Measurements from ENCODE around the gene ZFP62. TPM values are rescaled to one million over a fixed set of nuclear protein-coding genes. Genes with fewer than 3 reads are reported as not detected.
A peak's percentile ranks its signal among the peaks of the same experiment; 100 is the strongest.

The ZFP62 gene
- total RNA-seq, 2 experiments from 2014 or later: 22.6 to 24.9 TPM

GRCh38 chr5:180809403-180810209 is 51.5 kb downstream of the ZFP62 start:
- ChIA-PET CTCF (interaction anchor here (0.9 to 4.3 kb wide), 4 partner anchors 9 to 59 kb away, joined by 3 to 34 read pairs (median 7); no protein-coding TSS in a partner anchor), POLR2A (interaction anchor here (0.5 to 19.8 kb wide), 22 partner anchors 7 to 452 kb away, joined by 3 to 612 read pairs (median 5); partner anchors contain the start of genes CNOT6, MGAT1, TRIM52 and ZFP62)
- TF ChIP-seq, protein P1, sequence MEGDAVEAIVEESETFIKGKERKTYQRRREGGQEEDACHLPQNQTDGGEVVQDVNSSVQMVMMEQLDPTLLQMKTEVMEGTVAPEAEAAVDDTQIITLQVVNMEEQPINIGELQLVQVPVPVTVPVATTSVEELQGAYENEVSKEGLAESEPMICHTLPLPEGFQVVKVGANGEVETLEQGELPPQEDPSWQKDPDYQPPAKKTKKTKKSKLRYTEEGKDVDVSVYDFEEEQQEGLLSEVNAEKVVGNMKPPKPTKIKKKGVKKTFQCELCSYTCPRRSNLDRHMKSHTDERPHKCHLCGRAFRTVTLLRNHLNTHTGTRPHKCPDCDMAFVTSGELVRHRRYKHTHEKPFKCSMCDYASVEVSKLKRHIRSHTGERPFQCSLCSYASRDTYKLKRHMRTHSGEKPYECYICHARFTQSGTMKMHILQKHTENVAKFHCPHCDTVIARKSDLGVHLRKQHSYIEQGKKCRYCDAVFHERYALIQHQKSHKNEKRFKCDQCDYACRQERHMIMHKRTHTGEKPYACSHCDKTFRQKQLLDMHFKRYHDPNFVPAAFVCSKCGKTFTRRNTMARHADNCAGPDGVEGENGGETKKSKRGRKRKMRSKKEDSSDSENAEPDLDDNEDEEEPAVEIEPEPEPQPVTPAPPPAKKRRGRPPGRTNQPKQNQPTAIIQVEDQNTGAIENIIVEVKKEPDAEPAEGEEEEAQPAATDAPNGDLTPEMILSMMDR (IDR thresholded peaks at IDR 0.05): no peak

DNA sequence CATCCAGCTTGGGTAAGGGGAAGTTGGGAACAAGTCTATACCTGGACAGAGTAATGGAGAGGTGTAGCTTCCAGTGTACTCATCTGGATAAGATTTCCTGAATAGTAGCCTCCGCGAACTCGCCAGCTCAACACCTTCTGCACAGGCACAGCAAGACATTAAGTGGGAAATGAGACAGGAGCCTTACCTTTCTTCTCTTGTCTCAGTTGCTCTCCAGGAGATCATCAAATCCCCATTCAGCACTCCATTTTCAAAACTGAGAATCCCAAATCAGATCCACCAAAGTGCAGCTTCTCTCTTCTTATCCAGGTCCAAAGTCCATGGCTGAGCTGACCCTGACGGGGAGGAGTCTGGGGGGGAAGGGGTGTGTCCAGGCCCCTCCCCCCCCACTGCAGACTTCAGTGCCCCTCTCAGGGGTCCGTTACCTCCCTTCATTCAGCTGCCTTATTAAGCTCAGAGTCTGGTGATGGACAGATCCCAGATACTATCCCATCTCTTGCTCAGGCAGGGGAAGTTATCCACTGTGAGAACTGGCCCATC is 52.5 kb downstream of the ZFP62 start:
- H3K27me3 ChIP-seq (ENCODE audit: control insufficient read depth in 1 of 2, insufficient read depth in 2 of 2, low read length in 2 of 2): no peaks in the 10 kb centered on the region
- H3K27ac ChIP-seq (ENCODE audit: low read depth in 1 of 2, low read length in 2 of 2): peak overlapping the region; percentile 95 to 98
- CTCF ChIA-PET: interaction anchor here (1.5 to 1.8 kb wide), 2 partner anchors 22 to 24 kb away, joined by 3 to 5 read pairs; no protein-coding TSS in a partner anchor
- H3K27me3 Mint-ChIP-seq: no peaks in the 10 kb centered on the region
- peaks cover 74% of the 10 kb centered on the region for H3K4me1 ChIP-seq (ENCODE audit: insufficient read depth, low read length)
- intact Hi-C loops (cut with DNase I, micrococcal nuclease): loop anchor here (10.0 kb wide), 3 partner anchors 314 to 436 kb away; partner anchors contain the start of genes CNOT6 (in 1 of the 2) and RACK1 (in 1 of the 2)
- ATAC-seq (ENCODE audit: poor library complexity) (no peak), DNase-seq (peak in 1 of 14 experiments; percentile 30)
- POLR2A ChIA-PET: interaction anchor here (0.8 to 19.8 kb wide), 7 partner anchors 8 to 428 kb away, joined by 3 to 612 read pairs (median 4); partner anchors contain the start of gene ZFP62
- no peaks in the 10 kb centered on the region for H3K9me3 ChIP-seq (ENCODE audit: control insufficient read depth in 1 of 2, insufficient read depth in 1 of 2, low read length in 2 of 2)
- peaks cover 26% of the 10 kb centered on the region for H3K36me3 Mint-ChIP-seq (ENCODE audit: low read depth)
- peak overlapping the region; percentile 80 for H3K4me3 ChIP-seq (ENCODE audit: low read length)
- peak overlapping the region; percentile 91 for H3K4me3 Mint-ChIP-seq
- peaks cover 6% of the 10 kb centered on the region for H3K36me3 ChIP-seq (ENCODE audit: insufficient read depth, low read length)
- peak overlapping the region; percentile 94 for H3K27ac Mint-ChIP-seq
- H3K9me3 Mint-ChIP-seq: no peaks in the 10 kb centered on the region
- TF ChIP-seq, protein P1 (IDR thresholded peaks at IDR 0.05): no peak
- peaks cover 88% of the 10 kb centered on the region for H3K4me1 Mint-ChIP-seq (ENCODE audit: low read depth)

More at GRCh38 chr5:180809403-180810209, 51.5 kb downstream of the ZFP62 start:
- H3K4me3 ChIP-seq (ENCODE audit: low read length): peak overlapping the region; percentile 80
- peak overlapping the region; percentile 95 to 98 for H3K27ac ChIP-seq (ENCODE audit: low read depth in 1 of 2, low read length in 2 of 2)
- peak overlapping the region; percentile 94 for H3K27ac Mint-ChIP-seq
- H3K27me3 Mint-ChIP-seq: no peaks in the 10 kb centered on the region
- intact Hi-C loops (cut with DNase I, micrococcal nuclease): loop anchor here (1.0 to 10.0 kb wide), 6 partner anchors 22 to 435 kb away; partner anchors contain the start of genes CNOT6 (in 1 of the 2), RACK1 (in 1 of the 2) and ZFP62 (in 1 of the 2)
- peaks cover 6% of the 10 kb centered on the region for H3K36me3 ChIP-seq (ENCODE audit: insufficient read depth, low read length)
- H3K4me1 Mint-ChIP-seq (ENCODE audit: low read depth): peaks cover 89% of the 10 kb centered on the region
- DNase-seq (peak in 13 of 14 experiments; percentile 70 to 96 (median 90)), ATAC-seq (ENCODE audit: poor library complexity) (peak; percentile 67)
- no peaks in the 10 kb centered on the region for H3K27me3 ChIP-seq (ENCODE audit: control insufficient read depth in 1 of 2, insufficient read depth in 2 of 2, low read length in 2 of 2)
- no peaks in the 10 kb centered on the region for H3K9me3 ChIP-seq (ENCODE audit: control insufficient read depth in 1 of 2, insufficient read depth in 1 of 2, low read length in 2 of 2)
- H3K4me1 ChIP-seq (ENCODE audit: insufficient read depth, low read length): peaks cover 65% of the 10 kb centered on the region
- peaks cover 22% of the 10 kb centered on the region for H3K36me3 Mint-ChIP-seq (ENCODE audit: low read depth)
- H3K9me3 Mint-ChIP-seq: no peaks in the 10 kb centered on the region
- H3K4me3 Mint-ChIP-seq: peak overlapping the region; percentile 91

All from CD4-positive, alpha-beta T cell (primary cell).